WI38 (cell line): ENCODE results near the gene ATP8B2.

Source experiments
- H3K4me3 ChIP-seq: 2 replicates; pipeline ENCODE4 v1.5.1; 2011; ENCODE audit warnings: low read depth, mild to moderate bottlenecking, control low read depth, low read length
- TF ChIP-seq, protein P1 (sequence below): IDR thresholded peaks from 2 replicates; pipeline ENCODE4 v1.5.1; 2012; ENCODE audit warnings: low read depth, mild to moderate bottlenecking, control low read depth, low read length

Gene ATP8B2

GRCh38 chr1:154346276-154346917 is 21.1 kb downstream of the ATP8B2 start:
- TF ChIP-seq, protein P1, sequence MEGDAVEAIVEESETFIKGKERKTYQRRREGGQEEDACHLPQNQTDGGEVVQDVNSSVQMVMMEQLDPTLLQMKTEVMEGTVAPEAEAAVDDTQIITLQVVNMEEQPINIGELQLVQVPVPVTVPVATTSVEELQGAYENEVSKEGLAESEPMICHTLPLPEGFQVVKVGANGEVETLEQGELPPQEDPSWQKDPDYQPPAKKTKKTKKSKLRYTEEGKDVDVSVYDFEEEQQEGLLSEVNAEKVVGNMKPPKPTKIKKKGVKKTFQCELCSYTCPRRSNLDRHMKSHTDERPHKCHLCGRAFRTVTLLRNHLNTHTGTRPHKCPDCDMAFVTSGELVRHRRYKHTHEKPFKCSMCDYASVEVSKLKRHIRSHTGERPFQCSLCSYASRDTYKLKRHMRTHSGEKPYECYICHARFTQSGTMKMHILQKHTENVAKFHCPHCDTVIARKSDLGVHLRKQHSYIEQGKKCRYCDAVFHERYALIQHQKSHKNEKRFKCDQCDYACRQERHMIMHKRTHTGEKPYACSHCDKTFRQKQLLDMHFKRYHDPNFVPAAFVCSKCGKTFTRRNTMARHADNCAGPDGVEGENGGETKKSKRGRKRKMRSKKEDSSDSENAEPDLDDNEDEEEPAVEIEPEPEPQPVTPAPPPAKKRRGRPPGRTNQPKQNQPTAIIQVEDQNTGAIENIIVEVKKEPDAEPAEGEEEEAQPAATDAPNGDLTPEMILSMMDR = no peak
- H3K4me3 ChIP-seq = no peak overlapping the region

DNA sequence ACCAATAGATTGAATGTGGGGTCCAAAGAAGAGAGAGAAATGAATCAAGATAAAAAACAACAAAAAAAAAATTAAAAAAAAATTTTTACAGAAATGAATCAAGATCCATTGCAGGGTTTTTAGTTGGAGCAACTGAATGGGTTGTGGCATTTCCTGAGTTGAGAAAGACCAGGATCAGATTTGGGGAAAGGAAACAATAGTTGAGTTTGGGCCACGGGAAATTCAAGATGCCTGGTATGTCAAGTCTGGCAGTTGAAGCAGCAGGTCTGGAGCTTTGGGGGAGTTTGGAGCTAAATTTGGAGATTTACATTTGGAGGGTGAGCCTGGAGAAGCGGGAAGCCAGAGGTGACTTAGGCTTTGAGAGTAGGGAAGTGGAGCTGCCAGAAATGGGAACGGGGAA is 22.6 kb downstream of the ATP8B2 start:
- TF ChIP-seq, protein P1 = no peak
- H3K4me3 ChIP-seq = no peak overlapping the region

DNA sequence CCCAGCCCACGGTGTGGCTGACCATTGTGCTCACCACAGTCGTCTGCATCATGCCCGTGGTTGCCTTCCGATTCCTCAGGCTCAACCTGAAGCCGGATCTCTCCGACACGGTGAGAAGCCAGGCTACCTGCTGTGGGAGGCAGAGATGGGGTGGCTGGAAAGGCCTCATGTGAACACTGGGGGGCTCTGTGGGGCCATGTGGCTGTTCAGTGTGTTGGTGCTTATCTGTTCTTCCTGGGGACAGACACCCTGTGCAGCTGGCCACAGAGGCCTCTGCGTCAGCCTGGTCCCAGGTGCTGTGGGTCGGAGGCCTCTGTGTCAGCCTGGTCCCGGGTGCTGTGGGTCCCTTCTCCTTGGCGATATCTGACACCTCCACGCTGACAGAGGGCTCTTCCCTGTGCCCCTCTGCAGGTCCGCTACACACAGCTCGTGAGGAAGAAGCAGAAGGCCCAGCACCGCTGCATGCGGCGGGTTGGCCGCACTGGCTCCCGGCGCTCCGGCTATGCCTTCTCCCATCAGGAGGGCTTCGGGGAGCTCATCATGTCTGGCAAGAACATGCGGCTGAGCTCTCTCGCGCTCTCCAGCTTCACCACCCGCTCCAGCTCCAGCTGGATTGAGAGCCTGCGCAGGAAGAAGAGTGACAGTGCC is 23.2 kb downstream of the ATP8B2 start:
- no peak overlapping the region for H3K4me3 ChIP-seq
- TF ChIP-seq, protein P1 = no peak

- TF ChIP-seq, protein P1 = no peak
- no peak overlapping the region for H3K4me3 ChIP-seq
Observed at GRCh38 chr1:154349121-154349520, 23.8 kb downstream of the ATP8B2 start.

- no peak overlapping the region for H3K4me3 ChIP-seq
- TF ChIP-seq, protein P1 = no peak
Observed at GRCh38 chr1:154350383-154350782, 25.1 kb downstream of the ATP8B2 start.

GRCh38 chr1:154351363-154352068 is 26.2 kb downstream of the ATP8B2 start:
- H3K4me3 ChIP-seq = no peak overlapping the region
- TF ChIP-seq, protein P1 = no peak

DNA sequence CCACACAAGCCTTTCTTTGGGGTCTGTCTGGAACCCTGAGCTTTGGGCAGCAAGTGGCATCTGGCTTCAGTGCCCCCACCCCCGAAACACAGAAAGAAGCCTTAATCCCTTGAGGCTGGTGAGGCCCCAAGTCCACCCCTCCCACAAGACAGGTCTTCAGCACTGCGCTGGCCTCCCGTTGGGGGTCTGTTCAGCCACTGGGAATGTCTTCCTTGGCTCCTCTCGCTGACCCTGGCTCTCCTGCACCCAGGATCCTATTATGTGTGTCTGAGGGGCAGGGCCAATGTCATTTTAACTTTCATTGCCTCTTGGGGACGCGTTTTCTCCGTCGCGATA is 26.9 kb downstream of the ATP8B2 start:
- H3K4me3 ChIP-seq = no peak overlapping the region
- TF ChIP-seq, protein P1 = no peak
